ENCODE results near the gene REC114.

REC114 gene

GRCh38 chr15:73607843-73608242, 164.9 kb downstream of the REC114 start:
- no peak for DNase-seq

- no peak for DNase-seq
Observed at GRCh38 chr15:73608475-73608874, 165.5 kb downstream of the REC114 start.

GRCh38 chr15:73608941-73609340, 166.0 kb downstream of the REC114 start:
- DNase-seq = no peak
